Left lobe of liver (tissue), 2 donors: ENCODE measurements around the gene NT5DC1. TPM values are rescaled to one million over a fixed set of nuclear protein-coding genes. Genes with fewer than 3 reads are reported as not detected.

ENCODE experiments used
- ATAC-seq: fragments of 200-7000 bp; cut with Tn5 transposase; one replicate; pipeline ENCODE4 v1.9.1; 2020; ENCODE audit warnings: mild to moderate bottlenecking, moderate library complexity
- DNase-seq: peaks from one replicate; pipeline ENCODE4 v3.0.0-alpha.2; 2020; ENCODE audit warnings: low spot score
- total RNA-seq: library from RNA; stranded (reverse); gene quantifications from one replicate; pipeline ENCODE4 v1.2.1, GENCODE V29; 2021
- donor health status: DM: no; HTN: no; CAD: no; lungs with moderate emphysema.
- donor health status: DM: no; HTN: yes; CAD: no.

Gene NT5DC1
- total RNA-seq, 1 donor from 2014 or later: 50.4 TPM

DNA sequence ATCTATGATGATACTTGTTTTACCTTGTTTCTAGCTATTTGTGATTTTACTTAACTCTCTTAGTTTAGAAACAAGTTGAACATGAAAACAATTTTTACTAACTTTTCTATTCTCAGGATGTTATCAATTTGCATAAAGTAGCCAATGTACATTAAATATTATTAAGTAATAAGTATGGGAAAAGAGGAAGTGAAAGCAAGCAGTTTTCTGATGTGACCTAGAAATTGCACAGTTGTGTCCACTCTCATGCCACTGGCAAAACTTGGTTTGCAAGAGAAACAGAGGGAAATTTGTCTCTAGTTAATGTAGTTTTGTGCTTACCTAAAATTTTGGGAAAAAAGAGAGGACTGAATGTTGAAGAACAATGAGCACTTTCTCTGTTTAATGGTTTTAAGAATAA, 198.3 kb downstream of the NT5DC1 start:
- DNase-seq: no peak
- ATAC-seq: no peak

Other genes with a start within 250 kb of the NT5DC1 start
- gene FRK, start 40.0 kb upstream of the NT5DC1 start, total RNA-seq: 12.6 TPM
- not detected for gene COL10A1, start 25.3 kb downstream of the NT5DC1 start, total RNA-seq
- 5.2 TPM for gene TSPYL4, start 153.2 kb downstream of the NT5DC1 start, total RNA-seq
- gene TSPYL1, start 179.1 kb downstream of the NT5DC1 start, total RNA-seq: 52.7 TPM